GM12878 (cell line): Measurements from ENCODE around the gene GGCT. TPM values are rescaled to one million over a fixed set of nuclear protein-coding genes. Genes with fewer than 3 reads are reported as not detected.

Experiments
- ATAC-seq: fragments of 200-7000 bp; cut with Tn5 transposase; 3 replicates; pipeline ENCODE4 v1.9.1; 2020; ENCODE audit warnings: mild to moderate bottlenecking, moderate library complexity
- BruUV-seq: library from RNA; stranded (reverse); fragments of 400-500 nt; replicated peaks from 2 replicates; lab custom pipeline; 2021; lab: Mats Ljungman, UMichigan
- CTCF ChIA-PET: fragments of 300-600 bp; sonication (Branson Sonifier 250); formaldehyde crosslinking; extraction: SDS; loops from one replicate; lab custom pipeline; 2021; ENCODE audit warnings: inconsistent platforms; lab: Yijun Ruan, JAX
- POLR2A ChIA-PET: fragments of 350-600 bp; formaldehyde crosslinking; extraction: SDS; loops from one replicate; lab custom pipeline; 2021; ENCODE audit warnings: inconsistent platforms; lab: Charles Lee
- RAD21 ChIA-PET: fragments of 300-600 bp; sonication (Branson Sonifier 250); formaldehyde crosslinking; loops from one replicate; lab custom pipeline; 2023; ENCODE audit warnings: antibody characterized with exemption; ENCODE audit not compliant: unreplicated experiment; lab: Charles Lee
- SMC1A ChIA-PET: fragments of 300-600 bp; sonication (Branson Sonifier 250); formaldehyde crosslinking; loops from one replicate; lab custom pipeline; 2023; ENCODE audit not compliant: unreplicated experiment, uncharacterized antibody; lab: Charles Lee
- DNase-seq: peaks from one replicate; pipeline ENCODE4 v3.0.0-alpha.2; 2011; ENCODE audit warnings: low read depth, low spot score
- FAIRE-seq: peaks from 3 replicates; lab custom pipeline; 2011; peaks lifted over from hg19 to GRCh38; lab: Jason Lieb, UNC
- H2AFZ ChIP-seq: 2 replicates; pipeline ENCODE4 v1.6.0; 2011; ENCODE audit warnings: low read depth, low read length, control low read depth; ENCODE audit not compliant: control insufficient read depth
- H3K27ac ChIP-seq: 2 replicates; pipeline ENCODE4 v1.5.1; 2011; ENCODE audit warnings: control low read depth; ENCODE audit not compliant: control insufficient read depth, insufficient read depth
- H3K27me3 ChIP-seq, 2 experiments: replicated peaks in 1 of 2; 2 replicates each; pipeline versions ENCODE4 v1.6.0 to v1.6.1; 2011; ENCODE audit warnings: low read length in 1 of 2; ENCODE audit not compliant: control insufficient read depth in 2 of 2, insufficient read depth in 2 of 2
- H3K36me3 ChIP-seq, 2 experiments: 2 replicates each; pipeline ENCODE4 v1.5.1; 2011; ENCODE audit warnings: low read length in 1 of 2; ENCODE audit not compliant: control insufficient read depth in 2 of 2, insufficient read depth in 2 of 2
- H3K4me1 ChIP-seq: 2 replicates; pipeline ENCODE4 v1.6.1; 2011; ENCODE audit warnings: mild to moderate bottlenecking, low read length, moderate library complexity, mixed read lengths; ENCODE audit not compliant: control insufficient read depth, insufficient read depth
- H3K4me2 ChIP-seq: 2 replicates; pipeline ENCODE4 v1.6.0; 2011; ENCODE audit warnings: control low read depth; ENCODE audit not compliant: control insufficient read depth, insufficient read depth
- H3K4me3 ChIP-seq: fragments of 200-600 bp; sonication (generic); 2 replicates; pipeline ENCODE4 v1.5.1; 2016
- H3K79me2 ChIP-seq: 2 replicates; pipeline ENCODE4 v1.6.0; 2011; ENCODE audit warnings: low read length; ENCODE audit not compliant: control insufficient read depth, insufficient read depth
- H3K9ac ChIP-seq: 2 replicates; pipeline ENCODE4 v1.8.0; 2011; ENCODE audit warnings: low read length, control low read depth, mixed read lengths; ENCODE audit not compliant: control insufficient read depth, insufficient read depth
- H3K9me3 ChIP-seq: replicated peaks from 3 replicates; pipeline ENCODE4 v1.5.1; 2011; ENCODE audit warnings: mild to moderate bottlenecking, low read length; ENCODE audit not compliant: control insufficient read depth, insufficient read depth
- H4K20me1 ChIP-seq: 2 replicates; pipeline ENCODE4 v1.6.0; 2011; ENCODE audit not compliant: control insufficient read depth, insufficient read depth
- ESRRA ChIP-seq: IDR thresholded peaks from 2 replicates; pipeline ENCODE4 v1.6.1; 2012; ENCODE audit warnings: mild to moderate bottlenecking, low read length, improper control_type of control experiment
- JUNB ChIP-seq: IDR thresholded peaks from 2 replicates; pipeline ENCODE4 v1.6.1; 2016; ENCODE audit warnings: antibody characterized with exemption, mild to moderate bottlenecking
- LARP7 ChIP-seq: fragments of 450-650 bp; IDR thresholded peaks from 2 replicates; pipeline ENCODE4 v1.6.1; 2017; ENCODE audit warnings: mild to moderate bottlenecking
- MYB ChIP-seq: fragments of 150-350 bp; IDR thresholded peaks from 2 replicates; pipeline ENCODE4 v1.6.1; 2014; ENCODE audit warnings: mild to moderate bottlenecking, low read depth, low read length, borderline replicate concordance
- RELA ChIP-seq: fragments of 450-650 bp; IDR thresholded peaks from 2 replicates; pipeline ENCODE4 v1.8.0; 2014; ENCODE audit warnings: borderline replicate concordance; ENCODE audit not compliant: partially characterized antibody
- SPI1 ChIP-seq: IDR thresholded peaks from 2 replicates; pipeline ENCODE4 v1.6.1; 2011; ENCODE audit warnings: low read depth, mild to moderate bottlenecking, low read length, moderate library complexity, borderline replicate concordance; ENCODE audit not compliant: insufficient read depth
- SUZ12 ChIP-seq: fragments of 200-600 bp; sonication (generic); IDR thresholded peaks from one replicate; pipeline ENCODE4 v1.6.1; 2018; ENCODE audit warnings: antibody characterized with exemption, mild to moderate bottlenecking; ENCODE audit not compliant: unreplicated experiment
- ZNF384 ChIP-seq: IDR thresholded peaks from 2 replicates; pipeline ENCODE4 v1.6.1; 2012; ENCODE audit warnings: low read depth, mild to moderate bottlenecking, low read length, improper control_type of control experiment, borderline replicate concordance
- WGBS: methylation state at CpG from one replicate; pipeline ENCODE4 v1.1.6; 2016; ENCODE audit warnings: low lambda C conversion rate; ENCODE audit not compliant: insufficient replicate concordance, insufficient coverage; ENCODE audit errors: missing lambda C conversion rate; 5-methylcytosine and 5-hydroxymethylcytosine counted together
- in situ Hi-C: fragments of 300-500 bp; cut with MboI; formaldehyde crosslinking; loops from 9 replicates; pipeline ENCODE4 v1.14.3; 2018; ENCODE audit warnings: mixed read lengths
- intact Hi-C: fragments of 100-400 bp; cut with micrococcal nuclease; formaldehyde crosslinking; loops from one replicate; pipeline ENCODE4 v1.14.2; 2022; ENCODE audit not compliant: unreplicated experiment
- polyA plus RNA-seq, 11 experiments: library from polyadenylated mRNA; depleted of rRNA in 4 of 11; unstranded in 6 of 11; stranded (reverse) in 5 of 11; fragments of >200 nt; fragmentation: Nextera tagmentation in 4 of 11; fragmentation: Illumina TruSeq in 1 of 11; extraction: Ambion mirVana in 4 of 11; extraction: Trizol in 1 of 11; gene quantifications; 1 replicate in 1 of 11; 2 replicates in 10 of 11; pipeline versions ENCODE4 v1.2.1 to v1.2.3, GENCODE V29; 2011 to 2016; ENCODE audit warnings: inconsistent platforms in 2 of 11, missing spikeins in 2 of 11, low read depth in 1 of 11
- total RNA-seq, 4 experiments: library from RNA; depleted of rRNA in 3 of 4; stranded (reverse); fragments of >200 nt in 3 of 4; fragmentation: Illumina TruSeq in 1 of 4; extraction: Trizol in 1 of 4; gene quantifications; 2 replicates each; pipeline versions ENCODE4 v1.2.1 to v1.2.3, GENCODE V29; 2013 to 2021
- TF ChIP-seq, protein P1 (sequence below): fragments of 450-650 bp; IDR thresholded peaks from 2 replicates; pipeline ENCODE4 v1.6.1; 2017; ENCODE audit warnings: borderline replicate concordance

The GGCT gene
- total and polyA plus RNA-seq, 10 of the 15 experiments (the other 5 are each of a cell fraction or from before 2014, with no cell fraction given): 57.0 to 215 (median 92.3) TPM

DNA sequence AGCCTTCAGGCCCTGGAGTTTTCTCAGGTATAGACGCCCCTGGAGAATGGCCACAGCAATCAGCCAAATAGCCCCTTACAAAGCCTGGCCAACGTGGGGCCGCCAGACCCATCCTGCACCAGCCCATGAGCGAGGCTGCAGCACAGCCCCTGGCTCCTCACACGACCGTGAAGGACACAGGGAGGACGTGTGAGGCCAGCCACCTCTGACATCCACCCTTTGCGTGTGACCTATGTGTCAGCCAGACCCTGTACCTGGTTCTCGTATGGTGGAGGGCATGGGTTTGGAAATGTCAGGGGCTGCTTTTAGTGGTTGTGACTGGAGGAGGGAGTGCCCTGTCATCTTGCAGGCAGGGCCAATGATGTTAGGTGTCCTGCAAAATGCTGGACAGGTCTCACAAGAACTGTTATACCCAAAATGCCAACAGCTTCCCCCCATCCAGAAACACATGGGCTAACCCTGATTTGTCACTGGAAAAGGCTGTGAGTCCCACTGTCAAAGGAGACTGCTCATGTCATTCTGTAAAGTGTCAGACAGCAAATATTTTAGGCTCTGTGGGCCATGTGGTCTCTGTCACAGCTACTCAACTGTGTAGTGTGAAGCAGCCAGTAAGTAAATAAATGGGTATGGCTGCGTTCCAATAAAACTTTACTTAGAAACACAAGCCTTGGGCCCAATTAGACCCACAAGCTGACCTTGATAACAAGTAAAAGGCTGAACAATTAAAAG is 56.0 kb downstream of the GGCT start (continued):
- TF ChIP-seq LARP7: no peak
- no peak for TF ChIP-seq ZNF384
- TF ChIP-seq, protein P1, sequence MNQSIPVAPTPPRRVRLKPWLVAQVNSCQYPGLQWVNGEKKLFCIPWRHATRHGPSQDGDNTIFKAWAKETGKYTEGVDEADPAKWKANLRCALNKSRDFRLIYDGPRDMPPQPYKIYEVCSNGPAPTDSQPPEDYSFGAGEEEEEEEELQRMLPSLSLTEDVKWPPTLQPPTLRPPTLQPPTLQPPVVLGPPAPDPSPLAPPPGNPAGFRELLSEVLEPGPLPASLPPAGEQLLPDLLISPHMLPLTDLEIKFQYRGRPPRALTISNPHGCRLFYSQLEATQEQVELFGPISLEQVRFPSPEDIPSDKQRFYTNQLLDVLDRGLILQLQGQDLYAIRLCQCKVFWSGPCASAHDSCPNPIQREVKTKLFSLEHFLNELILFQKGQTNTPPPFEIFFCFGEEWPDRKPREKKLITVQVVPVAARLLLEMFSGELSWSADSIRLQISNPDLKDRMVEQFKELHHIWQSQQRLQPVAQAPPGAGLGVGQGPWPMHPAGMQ: no peak
- TF ChIP-seq RELA: no peak
- no peak for TF ChIP-seq ESRRA

DNA sequence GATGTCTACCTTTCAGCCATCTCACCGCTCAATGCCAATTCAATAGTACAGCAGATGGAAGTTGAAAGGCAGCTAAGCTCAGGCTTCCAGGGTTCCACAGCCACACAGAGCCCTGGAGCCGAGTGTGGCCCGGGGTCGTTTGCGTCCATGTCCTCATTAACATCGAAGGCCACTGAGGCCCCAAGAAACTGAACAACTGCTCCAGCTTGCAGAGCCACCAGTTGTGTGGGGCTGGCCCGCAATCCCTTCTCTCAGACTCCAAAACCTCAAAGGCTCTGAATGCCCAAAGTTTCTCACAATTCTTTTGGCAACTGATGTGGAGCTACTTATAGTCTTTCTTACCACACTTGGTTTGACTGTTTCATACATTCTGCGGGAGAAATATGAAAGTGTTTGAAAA is 57.2 kb downstream of the GGCT start:
- H3K9ac ChIP-seq: no peak overlapping the region
- TF ChIP-seq SUZ12 (no peak), JUNB (no peak), MYB (no peak), SPI1 (no peak)
- TF ChIP-seq, all 136 proteins: peak for 0
- ChIA-PET CTCF (interaction anchor here (0.6 to 2.6 kb wide), 7 partner anchors 17 to 172 kb away, joined by 3 to 19 read pairs (median 5); no protein-coding TSS in a partner anchor), RAD21 (interaction anchor here (1.6 kb wide), 1 partner anchor 283 kb away, joined by 6 read pairs; no protein-coding TSS in a partner anchor), SMC1A (interaction anchor here (0.8 to 2.2 kb wide), 5 partner anchors 16 to 285 kb away, joined by 3 to 6 read pairs (median 3); no protein-coding TSS in a partner anchor), POLR2A (no interaction called here)
- H3K36me3 ChIP-seq: peaks cover 0 to 8% of the 10 kb centered on the region in 2 experiments; a peak in 2 of 4 replicates
- no peak overlapping the region for H3K27ac ChIP-seq
- no peaks in the 10 kb centered on the region for H3K79me2 ChIP-seq
- H3K9me3 ChIP-seq: no peaks in the 10 kb centered on the region; the same call in 2 of the 3 replicates
- H2AFZ ChIP-seq: no peak overlapping the region
- H3K4me2 ChIP-seq: no peak overlapping the region
- DNase-seq (no peak), ATAC-seq (no peak), FAIRE-seq (no peak)
- in situ Hi-C loops: no loop called here
- WGBS: 97% methylated on average over 8 of the region's 8 CpGs
- no peak overlapping the region for H3K4me3 ChIP-seq
- H3K4me1 ChIP-seq: peaks cover 4% of the 10 kb centered on the region
- TSS peak; percentile 33 for BruUV-seq
- no peaks in the 10 kb centered on the region for H4K20me1 ChIP-seq
- no peaks in the 10 kb centered on the region for H3K27me3 ChIP-seq
- intact Hi-C loops: loop anchor here (5.0 to 10.0 kb wide), 5 partner anchors 60 to 285 kb away; partner anchors contain the start of gene ZNRF2

Other genes starting within 250 kb of the GGCT start
- 20.1 and 20.4 TPM in 2 replicates for gene ZNRF2, start 220.2 kb downstream of the GGCT start, total RNA-seq (2014; rRNA removed)
- gene ZNRF2, start 220.2 kb downstream of the GGCT start, total RNA-seq (2014; rRNA removed; fragmentation: Illumina TruSeq; extraction: Trizol): 10.2 and 11.8 TPM in 2 replicates
- 16.1 and 16.8 TPM in 2 replicates for gene ZNRF2, start 220.2 kb downstream of the GGCT start, total RNA-seq (2021)
- 9.3 and 15.3 TPM in 2 replicates for gene ZNRF2, start 220.2 kb downstream of the GGCT start, polyA plus RNA-seq (2011; rRNA removed)
- gene ZNRF2, start 220.2 kb downstream of the GGCT start, polyA plus RNA-seq (2014; fragmentation: Illumina TruSeq; extraction: Trizol): 10.5 and 12.9 TPM in 2 replicates
- gene ZNRF2, start 220.2 kb downstream of the GGCT start, polyA plus RNA-seq (2014; fragmentation: Nextera tagmentation; extraction: Ambion mirVana): 1 to 10 TPM; 3.1 to 4.0 TPM
- gene ZNRF2, start 220.2 kb downstream of the GGCT start, polyA plus RNA-seq (2014; rRNA removed): 9.6 and 9.7 TPM in 2 replicates
- 1 to 10 TPM; 1.2 to 1.6 TPM for gene ZNRF2, start 220.2 kb downstream of the GGCT start, polyA plus RNA-seq (2016; fragmentation: Nextera tagmentation; extraction: Ambion mirVana)
- 8.8 and 9.3 TPM in 2 replicates for gene NOD1, start 26.0 kb downstream of the GGCT start, total RNA-seq (2014; rRNA removed)
- 8.4 and 9.0 TPM in 2 replicates for gene NOD1, start 26.0 kb downstream of the GGCT start, total RNA-seq (2014; rRNA removed; fragmentation: Illumina TruSeq; extraction: Trizol)
- 13.7 and 14.6 TPM in 2 replicates for gene NOD1, start 26.0 kb downstream of the GGCT start, total RNA-seq (2021)
- 12.0 and 13.8 TPM in 2 replicates for gene NOD1, start 26.0 kb downstream of the GGCT start, polyA plus RNA-seq (2011; rRNA removed)
- gene NOD1, start 26.0 kb downstream of the GGCT start, polyA plus RNA-seq (2014; fragmentation: Illumina TruSeq; extraction: Trizol): 10.7 and 11.5 TPM in 2 replicates
- gene NOD1, start 26.0 kb downstream of the GGCT start, polyA plus RNA-seq (2014; fragmentation: Nextera tagmentation; extraction: Ambion mirVana): 1 to 10 TPM; 1.8 to 2.2 TPM
- 11.3 and 11.6 TPM in 2 replicates for gene NOD1, start 26.0 kb downstream of the GGCT start, polyA plus RNA-seq (2014; rRNA removed)
- gene NOD1, start 26.0 kb downstream of the GGCT start, polyA plus RNA-seq (2016; fragmentation: Nextera tagmentation; extraction: Ambion mirVana): 1 to 10 TPM; 6.4 to 8.4 TPM
- 107 and 120 TPM in 2 replicates for gene GARS1, start 90.0 kb upstream of the GGCT start, total RNA-seq (2014; rRNA removed)
- 168 and 182 TPM in 2 replicates for gene GARS1, start 90.0 kb upstream of the GGCT start, total RNA-seq (2014; rRNA removed; fragmentation: Illumina TruSeq; extraction: Trizol)
- 175 TPM in 2 replicates for gene GARS1, start 90.0 kb upstream of the GGCT start, total RNA-seq (2021)
- 184 and 333 TPM in 2 replicates for gene GARS1, start 90.0 kb upstream of the GGCT start, polyA plus RNA-seq (2011; rRNA removed)
- 361 and 413 TPM in 2 replicates for gene GARS1, start 90.0 kb upstream of the GGCT start, polyA plus RNA-seq (2014; fragmentation: Illumina TruSeq; extraction: Trizol)
- gene GARS1, start 90.0 kb upstream of the GGCT start, polyA plus RNA-seq (2014; fragmentation: Nextera tagmentation; extraction: Ambion mirVana): 100 to 1,000 TPM; 133 to 191 TPM
- 167 TPM in 2 replicates for gene GARS1, start 90.0 kb upstream of the GGCT start, polyA plus RNA-seq (2014; rRNA removed)
- gene GARS1, start 90.0 kb upstream of the GGCT start, polyA plus RNA-seq (2016; fragmentation: Nextera tagmentation; extraction: Ambion mirVana): 100 to 1,000 TPM; 196 to 207 TPM
- gene CRHR2, start 177.6 kb upstream of the GGCT start, total RNA-seq (2014; rRNA removed): not detected in 2 replicates
- gene CRHR2, start 177.6 kb upstream of the GGCT start, total RNA-seq (2014; rRNA removed; fragmentation: Illumina TruSeq; extraction: Trizol): not detected in 2 replicates
- gene CRHR2, start 177.6 kb upstream of the GGCT start, total RNA-seq (2021): not detected in 2 replicates
- not detected in 2 replicates for gene CRHR2, start 177.6 kb upstream of the GGCT start, polyA plus RNA-seq (2011; rRNA removed)
- not detected in 2 replicates for gene CRHR2, start 177.6 kb upstream of the GGCT start, polyA plus RNA-seq (2014; fragmentation: Illumina TruSeq; extraction: Trizol)
- not detected for gene CRHR2, start 177.6 kb upstream of the GGCT start, polyA plus RNA-seq (2014; fragmentation: Nextera tagmentation; extraction: Ambion mirVana)
- not detected in 2 replicates for gene CRHR2, start 177.6 kb upstream of the GGCT start, polyA plus RNA-seq (2014; rRNA removed)
- not detected for gene CRHR2, start 177.6 kb upstream of the GGCT start, polyA plus RNA-seq (2016; fragmentation: Nextera tagmentation; extraction: Ambion mirVana)
- not detected in 2 replicates for gene INMT, start 247.3 kb upstream of the GGCT start, total RNA-seq (2014; rRNA removed)
- gene INMT, start 247.3 kb upstream of the GGCT start, total RNA-seq (2014; rRNA removed; fragmentation: Illumina TruSeq; extraction: Trizol): not detected in 2 replicates
- 0.10 TPM in 1 of 2 replicates, not detected in the other for gene INMT, start 247.3 kb upstream of the GGCT start, total RNA-seq (2021)
- 0.03 TPM in 1 of 2 replicates, not detected in the other for gene INMT, start 247.3 kb upstream of the GGCT start, polyA plus RNA-seq (2011; rRNA removed)
- not detected in 2 replicates for gene INMT, start 247.3 kb upstream of the GGCT start, polyA plus RNA-seq (2014; fragmentation: Illumina TruSeq; extraction: Trizol)
- not detected for gene INMT, start 247.3 kb upstream of the GGCT start, polyA plus RNA-seq (2014; fragmentation: Nextera tagmentation; extraction: Ambion mirVana)
- gene INMT, start 247.3 kb upstream of the GGCT start, polyA plus RNA-seq (2014; rRNA removed): 0.20 TPM in 1 of 2 replicates, not detected in the other
- gene INMT, start 247.3 kb upstream of the GGCT start, polyA plus RNA-seq (2016; fragmentation: Nextera tagmentation; extraction: Ambion mirVana): not detected